ENCODE measurements around the gene CAPZB.

- TF ChIP-seq TAF1 (IDR thresholded peaks at IDR 0.05; ENCODE audit: borderline replicate concordance, low read depth, low read length) (no peak), TCF12 (IDR thresholded peaks at IDR 0.05) (no peak), SMC3 (IDR thresholded peaks at IDR 0.05; ENCODE audit: low read depth, low read length) (no peak), CTCF (IDR thresholded peaks at IDR 0.05) (no peak), YY1 (IDR thresholded peaks at IDR 0.05; ENCODE audit: low read depth) (no peak), EP300 (IDR thresholded peaks at IDR 0.05; ENCODE audit: borderline replicate concordance in 1 of 2, low read depth in 1 of 2, low read length in 1 of 2) (no peak), CHD2 (IDR thresholded peaks at IDR 0.05; ENCODE audit: low read length, partially characterized antibody) (no peak), TEAD4 (IDR thresholded peaks at IDR 0.05; ENCODE audit: borderline replicate concordance, insufficient read depth) (no peak), MAX (IDR thresholded peaks at IDR 0.05; ENCODE audit: low read depth) (no peak), POLR2AphosphoS5 (IDR thresholded peaks at IDR 0.05; ENCODE audit: low read depth, low read length) (no peak)
Measured at GRCh38 chr1:19384772-19385187, 100.6 kb downstream of the CAPZB start.

Measured in SK-N-SH (cell line).